ENCODE results near the gene FUCA1.
A peak's percentile ranks its signal among the peaks of the same experiment; 100 is the strongest.

Gene FUCA1

DNA sequence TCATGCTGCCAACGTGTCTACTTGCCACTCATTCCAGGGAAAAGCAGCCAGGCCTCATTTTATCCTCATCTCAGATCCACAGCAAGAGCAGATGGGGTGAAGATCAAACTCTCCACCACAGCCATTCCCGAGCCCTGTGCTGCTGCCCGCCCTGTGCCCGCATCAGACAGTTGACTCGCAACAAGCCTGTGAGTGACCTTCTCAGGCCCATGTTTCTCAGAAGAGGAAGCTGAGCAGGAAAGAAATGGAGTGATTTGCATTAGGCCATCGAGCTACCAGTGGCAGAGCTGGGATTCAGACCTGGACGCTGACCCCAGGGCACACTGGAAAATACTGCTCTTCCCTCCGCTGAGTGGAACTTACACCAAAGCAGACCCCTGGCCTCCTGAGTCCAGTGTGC, 43.8 kb upstream of the FUCA1 start:
- Mint-ChIP-seq H3K27ac (peak overlapping the region; percentile 88), H3K4me3 (no peak overlapping the region), H3K27me3 (ENCODE audit: low read depth, poor library complexity) (peaks cover 17% of the 10 kb centered on the region), H3K36me3 (ENCODE audit: low read depth) (no peaks in the 10 kb centered on the region), H3K9me3 (no peaks in the 10 kb centered on the region), H3K4me1 (peaks cover 46% of the 10 kb centered on the region)
- DNase-seq, result no peak
- TF ChIP-seq, protein P1, sequence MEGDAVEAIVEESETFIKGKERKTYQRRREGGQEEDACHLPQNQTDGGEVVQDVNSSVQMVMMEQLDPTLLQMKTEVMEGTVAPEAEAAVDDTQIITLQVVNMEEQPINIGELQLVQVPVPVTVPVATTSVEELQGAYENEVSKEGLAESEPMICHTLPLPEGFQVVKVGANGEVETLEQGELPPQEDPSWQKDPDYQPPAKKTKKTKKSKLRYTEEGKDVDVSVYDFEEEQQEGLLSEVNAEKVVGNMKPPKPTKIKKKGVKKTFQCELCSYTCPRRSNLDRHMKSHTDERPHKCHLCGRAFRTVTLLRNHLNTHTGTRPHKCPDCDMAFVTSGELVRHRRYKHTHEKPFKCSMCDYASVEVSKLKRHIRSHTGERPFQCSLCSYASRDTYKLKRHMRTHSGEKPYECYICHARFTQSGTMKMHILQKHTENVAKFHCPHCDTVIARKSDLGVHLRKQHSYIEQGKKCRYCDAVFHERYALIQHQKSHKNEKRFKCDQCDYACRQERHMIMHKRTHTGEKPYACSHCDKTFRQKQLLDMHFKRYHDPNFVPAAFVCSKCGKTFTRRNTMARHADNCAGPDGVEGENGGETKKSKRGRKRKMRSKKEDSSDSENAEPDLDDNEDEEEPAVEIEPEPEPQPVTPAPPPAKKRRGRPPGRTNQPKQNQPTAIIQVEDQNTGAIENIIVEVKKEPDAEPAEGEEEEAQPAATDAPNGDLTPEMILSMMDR (IDR thresholded peaks at IDR 0.05), result no peak

DNA sequence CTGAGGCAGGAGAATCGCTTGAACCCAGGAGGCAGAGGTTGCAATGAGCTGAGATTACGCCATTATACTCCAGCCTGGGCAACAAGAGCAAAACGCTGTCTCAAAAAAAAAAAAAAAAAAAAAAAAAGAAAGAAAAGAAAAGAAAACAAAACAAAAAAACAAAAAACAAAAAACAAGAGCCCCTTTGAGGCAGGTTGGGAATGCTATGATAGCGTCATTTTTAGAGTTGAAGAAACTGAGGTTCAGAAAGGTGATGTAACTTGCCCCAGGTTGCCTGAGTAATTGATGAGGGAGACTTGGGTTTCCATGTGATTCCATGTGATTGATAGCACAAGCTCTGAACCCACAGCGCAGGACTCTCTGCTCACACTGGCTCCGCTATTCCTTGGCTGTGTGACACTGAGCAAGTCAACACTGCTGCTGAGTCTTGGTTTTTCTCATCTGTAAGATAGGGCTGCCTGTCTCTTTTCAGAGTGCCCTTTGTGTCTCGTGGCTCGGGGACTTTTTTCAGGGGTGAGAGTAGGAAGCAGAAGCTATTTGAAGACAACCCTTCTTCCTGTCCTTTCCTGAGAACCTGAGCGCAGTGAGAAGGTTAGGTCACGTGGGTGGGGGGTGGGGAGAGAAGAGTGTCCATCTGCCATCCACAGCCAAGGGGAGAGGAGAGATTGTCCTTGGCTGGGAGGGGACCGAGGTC, 42.6 kb upstream of the FUCA1 start:
- Mint-ChIP-seq H3K4me1 (peaks cover 38% of the 10 kb centered on the region), H3K9me3 (no peaks in the 10 kb centered on the region), H3K27me3 (ENCODE audit: low read depth, poor library complexity) (peaks cover 28% of the 10 kb centered on the region), H3K27ac (no peak overlapping the region), H3K4me3 (no peak overlapping the region), H3K36me3 (ENCODE audit: low read depth) (no peaks in the 10 kb centered on the region)
- TF ChIP-seq, protein P1 (IDR thresholded peaks at IDR 0.05), result no peak
- no peak for DNase-seq

DNA sequence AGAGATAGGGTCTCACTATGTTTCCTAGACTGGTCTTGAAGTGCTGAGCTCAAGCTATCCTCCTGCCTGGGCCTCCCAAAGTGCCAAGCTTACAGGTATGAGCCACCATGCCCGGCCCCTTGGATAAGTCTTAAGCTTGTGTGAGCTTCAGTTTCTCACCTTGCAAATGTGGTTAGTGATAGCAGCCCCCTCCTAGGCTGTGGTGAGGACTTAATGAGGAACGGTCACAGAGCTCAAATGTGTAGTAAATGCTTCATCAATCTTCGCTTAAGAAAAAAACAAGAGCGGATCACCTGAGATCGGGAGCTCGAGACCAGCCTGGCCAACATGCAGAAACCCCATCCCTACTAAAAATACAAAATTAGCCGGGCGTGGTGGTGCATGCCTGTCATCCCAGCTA, 42.1 kb upstream of the FUCA1 start:
- Mint-ChIP-seq H3K36me3 (ENCODE audit: low read depth) (no peaks in the 10 kb centered on the region), H3K4me1 (peaks cover 38% of the 10 kb centered on the region), H3K9me3 (no peaks in the 10 kb centered on the region), H3K4me3 (no peak overlapping the region), H3K27ac (no peak overlapping the region), H3K27me3 (ENCODE audit: low read depth, poor library complexity) (peaks cover 34% of the 10 kb centered on the region)
- DNase-seq, result no peak
- TF ChIP-seq, protein P1 (IDR thresholded peaks at IDR 0.05), result no peak

DNA sequence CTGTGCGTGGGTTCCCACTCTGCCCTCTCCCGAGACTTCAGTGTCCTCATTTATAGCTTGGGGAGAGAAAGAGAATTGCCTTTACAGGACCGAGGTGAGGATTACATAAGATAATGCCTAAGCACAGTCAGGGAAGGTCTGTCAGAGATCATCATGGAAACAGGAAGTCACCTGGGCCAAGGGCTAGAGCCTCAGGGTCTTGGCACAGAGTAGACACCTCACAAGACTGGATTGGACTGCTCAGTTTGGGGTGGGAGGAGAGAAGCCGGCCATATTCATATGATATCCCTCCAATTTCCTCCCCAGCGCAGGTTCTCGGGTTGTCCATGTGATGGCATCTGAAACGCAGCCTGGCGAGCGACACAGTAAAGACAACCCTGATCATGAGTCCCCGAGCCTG, 41.3 kb upstream of the FUCA1 start:
- Mint-ChIP-seq H3K4me1 (peaks cover 38% of the 10 kb centered on the region), H3K4me3 (no peak overlapping the region), H3K36me3 (ENCODE audit: low read depth) (no peaks in the 10 kb centered on the region), H3K27ac (peak overlapping the region; percentile 63), H3K27me3 (ENCODE audit: low read depth, poor library complexity) (peaks cover 38% of the 10 kb centered on the region), H3K9me3 (no peaks in the 10 kb centered on the region)
- TF ChIP-seq, protein P1 (IDR thresholded peaks at IDR 0.05), result no peak
- DNase-seq, result no peak

DNA sequence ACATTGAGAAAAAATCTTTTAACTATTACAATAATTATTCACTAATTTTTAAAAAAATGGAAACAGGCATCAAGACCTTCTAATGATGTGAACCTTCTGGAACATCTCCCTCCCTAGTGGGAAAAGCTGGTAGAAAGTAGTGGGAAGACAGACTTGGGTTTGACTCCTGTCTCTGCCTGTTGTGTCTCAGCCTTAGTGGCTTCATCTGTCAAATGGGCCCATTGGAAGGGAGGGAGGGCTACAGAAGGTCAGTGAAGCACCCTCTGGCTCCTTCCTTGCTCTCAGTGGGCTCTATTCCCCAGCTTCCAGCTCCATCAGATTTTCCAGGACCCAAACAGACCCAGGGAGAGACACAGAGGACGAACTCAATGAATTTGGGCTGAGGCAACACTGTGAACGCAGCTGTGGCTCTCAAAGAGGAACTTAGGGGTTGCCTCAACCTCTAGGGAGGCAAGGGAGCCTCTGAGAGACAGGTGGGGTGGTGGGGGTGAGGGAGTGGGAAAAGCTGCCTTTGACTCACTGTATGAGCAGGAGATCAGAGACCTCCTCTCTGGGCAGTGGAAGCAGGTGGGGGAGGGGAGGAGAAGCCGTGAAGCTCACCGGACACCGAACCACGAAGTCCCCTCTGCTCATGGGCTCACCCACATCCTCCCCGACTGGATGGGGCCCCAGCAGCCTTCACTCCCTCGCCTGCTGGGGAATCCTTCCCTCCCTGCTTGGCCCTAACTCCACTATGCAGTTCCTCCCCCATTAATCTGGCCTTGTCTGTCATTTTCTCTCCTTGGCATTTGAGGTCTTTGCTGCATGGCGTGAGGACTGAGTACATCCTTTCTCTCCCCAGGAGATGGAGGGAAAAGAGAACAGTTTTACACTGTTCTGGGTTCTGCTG, 40.6 kb upstream of the FUCA1 start:
- TF ChIP-seq, protein P1 (IDR thresholded peaks at IDR 0.05), result no peak
- no peaks in the 10 kb centered on the region for H3K36me3 Mint-ChIP-seq (ENCODE audit: low read depth)
- no peaks in the 10 kb centered on the region for H3K9me3 Mint-ChIP-seq
- H3K27ac Mint-ChIP-seq, result peak overlapping the region; percentile 63
- peaks cover 44% of the 10 kb centered on the region for H3K27me3 Mint-ChIP-seq (ENCODE audit: low read depth, poor library complexity)
- no peak overlapping the region for H3K4me3 Mint-ChIP-seq
- H3K4me1 Mint-ChIP-seq, result peaks cover 38% of the 10 kb centered on the region
- DNase-seq, result no peak
